Measurements from ENCODE around the gene SECTM1. TPM values are rescaled to one million over a fixed set of nuclear protein-coding genes. Genes with fewer than 3 reads are reported as not detected.

The SECTM1 gene
- total RNA-seq, 1 donor from 2014 or later, result 0.27 TPM

DNA sequence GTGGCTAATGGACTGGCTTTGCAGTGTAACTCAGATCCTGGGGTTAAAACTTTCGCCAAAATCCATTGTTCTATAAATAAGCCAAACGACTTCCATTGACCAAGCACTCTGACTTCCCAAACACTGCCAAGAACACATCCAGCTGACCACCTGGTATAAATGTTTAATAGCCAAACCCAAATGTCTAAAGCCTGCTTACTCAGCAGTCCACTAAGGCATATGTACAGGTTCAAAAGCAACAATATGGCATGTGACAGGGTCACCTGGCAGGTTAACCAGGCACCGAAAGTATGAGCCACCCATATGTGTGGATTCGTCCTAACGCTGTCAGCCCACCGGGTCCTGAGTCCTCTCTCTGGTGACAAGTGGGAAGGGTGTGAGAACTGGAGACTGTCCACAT, 62.2 kb downstream of the SECTM1 start:
- H3K9me3 ChIP-seq (ENCODE audit: insufficient read depth, low read depth, low read length), result no peaks in the 10 kb centered on the region
- H3K4me3 Mint-ChIP-seq (ENCODE audit: unreplicated experiment), result peak overlapping the region; percentile 93
- H3K36me3 Mint-ChIP-seq (ENCODE audit: low read depth, unreplicated experiment), result peaks cover 14% of the 10 kb centered on the region
- H3K36me3 ChIP-seq (ENCODE audit: insufficient read depth, low read length), result peaks cover 8% of the 10 kb centered on the region
- no peak for DNase-seq (ENCODE audit: low read depth)
- H2AFZ ChIP-seq (ENCODE audit: low read depth, low read length), result no peak overlapping the region
- H3K9me3 Mint-ChIP-seq (ENCODE audit: unreplicated experiment), result no peaks in the 10 kb centered on the region
- H3K27ac ChIP-seq (ENCODE audit: low read depth, low read length), result no peak overlapping the region
- peaks cover 33% of the 10 kb centered on the region for H3K4me1 ChIP-seq (ENCODE audit: insufficient read depth, low read length)
- no peak overlapping the region for H3K4me3 ChIP-seq (ENCODE audit: insufficient read depth, low read depth, low read length)
- no peaks in the 10 kb centered on the region for H3K27me3 Mint-ChIP-seq (ENCODE audit: low read depth, unreplicated experiment)
- no peak overlapping the region for H3K9ac ChIP-seq (ENCODE audit: low read length)
- TF ChIP-seq, protein P1, sequence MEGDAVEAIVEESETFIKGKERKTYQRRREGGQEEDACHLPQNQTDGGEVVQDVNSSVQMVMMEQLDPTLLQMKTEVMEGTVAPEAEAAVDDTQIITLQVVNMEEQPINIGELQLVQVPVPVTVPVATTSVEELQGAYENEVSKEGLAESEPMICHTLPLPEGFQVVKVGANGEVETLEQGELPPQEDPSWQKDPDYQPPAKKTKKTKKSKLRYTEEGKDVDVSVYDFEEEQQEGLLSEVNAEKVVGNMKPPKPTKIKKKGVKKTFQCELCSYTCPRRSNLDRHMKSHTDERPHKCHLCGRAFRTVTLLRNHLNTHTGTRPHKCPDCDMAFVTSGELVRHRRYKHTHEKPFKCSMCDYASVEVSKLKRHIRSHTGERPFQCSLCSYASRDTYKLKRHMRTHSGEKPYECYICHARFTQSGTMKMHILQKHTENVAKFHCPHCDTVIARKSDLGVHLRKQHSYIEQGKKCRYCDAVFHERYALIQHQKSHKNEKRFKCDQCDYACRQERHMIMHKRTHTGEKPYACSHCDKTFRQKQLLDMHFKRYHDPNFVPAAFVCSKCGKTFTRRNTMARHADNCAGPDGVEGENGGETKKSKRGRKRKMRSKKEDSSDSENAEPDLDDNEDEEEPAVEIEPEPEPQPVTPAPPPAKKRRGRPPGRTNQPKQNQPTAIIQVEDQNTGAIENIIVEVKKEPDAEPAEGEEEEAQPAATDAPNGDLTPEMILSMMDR (IDR thresholded peaks at IDR 0.05; ENCODE audit: insufficient read depth, low read depth, low read length), result no peak
- no peak for TF ChIP-seq EZH2 (IDR thresholded peaks at IDR 0.05; ENCODE audit: insufficient read depth, low read length)
- no peaks in the 10 kb centered on the region for H3K27me3 ChIP-seq (ENCODE audit: insufficient read depth, low read length)
- H3K4me1 Mint-ChIP-seq (ENCODE audit: low read depth, unreplicated experiment), result peaks cover 39% of the 10 kb centered on the region
- no peak overlapping the region for H3K27ac Mint-ChIP-seq (ENCODE audit: unreplicated experiment)
- H3K4me2 ChIP-seq (ENCODE audit: low read length), result peak overlapping the region; percentile 88
- FAIRE-seq, result no peak
- peaks cover 67% of the 10 kb centered on the region for H3K79me2 ChIP-seq (ENCODE audit: insufficient read depth, low read length)
- H4K20me1 ChIP-seq (ENCODE audit: insufficient read depth, low read length), result peaks cover 61% of the 10 kb centered on the region

Other genes starting within 250 kb of the SECTM1 start
- gene FASN, start 235.5 kb downstream of the SECTM1 start, total RNA-seq, result 156 and 203 TPM in 2 replicates
- gene CCDC57, start 120.9 kb downstream of the SECTM1 start, total RNA-seq, result 19.9 and 20.4 TPM in 2 replicates
- gene SLC16A3, start 104.7 kb downstream of the SECTM1 start, total RNA-seq, result 292 and 385 TPM in 2 replicates
- 146 and 153 TPM in 2 replicates for gene CSNK1D, start 60.1 kb downstream of the SECTM1 start, total RNA-seq
- gene CD7, start 16.2 kb downstream of the SECTM1 start, total RNA-seq, result 0.18 and 0.24 TPM in 2 replicates
- not detected in 2 replicates for gene TEX19, start 25.5 kb upstream of the SECTM1 start, total RNA-seq
- not detected in 2 replicates for gene UTS2R, start 38.0 kb upstream of the SECTM1 start, total RNA-seq
- 11.1 and 15.0 TPM in 2 replicates for gene HEXD, start 84.6 kb upstream of the SECTM1 start, total RNA-seq
- 20.9 and 21.3 TPM in 2 replicates for gene OGFOD3, start 84.8 kb upstream of the SECTM1 start, total RNA-seq
- gene CYBC1, start 117.0 kb upstream of the SECTM1 start, total RNA-seq, result 67.3 and 68.1 TPM in 2 replicates
- gene NARF, start 125.0 kb upstream of the SECTM1 start, total RNA-seq, result 62.8 and 64.4 TPM in 2 replicates
- 57.9 and 68.0 TPM in 2 replicates for gene FOXK2, start 186.0 kb upstream of the SECTM1 start, total RNA-seq